ENCODE data around the gene FCHSD1.
A peak's percentile ranks its signal among the peaks of the same experiment; 100 is the strongest.

FCHSD1 gene

GRCh38 chr5:141672071-141672840 lies 21.0 kb upstream of the FCHSD1 start:
- no peak for DNase-seq (ENCODE audit: insufficient read length)
- no peak for FAIRE-seq
- TF ChIP-seq POLR2A (IDR thresholded peaks at IDR 0.05; ENCODE audit: low read depth, low read length) = no peak
- TF ChIP-seq POLR2AphosphoS5 (IDR thresholded peaks at IDR 0.05; ENCODE audit: low read depth, low read length) = no peak

DNA sequence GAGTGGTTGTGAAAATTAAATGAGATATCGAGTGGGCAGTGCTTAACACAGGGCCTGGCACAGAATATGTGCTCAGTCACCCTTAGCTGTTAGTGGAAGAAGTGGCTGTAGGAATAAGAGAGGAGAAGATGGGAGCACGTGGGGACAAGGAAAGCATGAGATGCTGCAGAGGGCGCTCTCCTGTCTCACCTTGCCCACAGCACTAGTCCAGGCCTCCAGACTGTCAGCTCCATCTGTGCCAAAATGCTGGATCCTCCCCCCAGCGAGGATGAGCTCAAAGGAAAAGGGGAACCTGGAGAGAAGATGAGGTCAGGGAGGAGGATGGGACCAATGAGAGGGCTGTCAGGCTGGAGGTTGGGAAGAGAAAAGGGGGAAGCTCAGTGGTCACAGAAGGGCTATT lies 18.3 kb upstream of the FCHSD1 start:
- TF ChIP-seq TAF1 (IDR thresholded peaks at IDR 0.05; ENCODE audit: borderline replicate concordance, low read depth, low read length) = no peak
- no peak for TF ChIP-seq POLR2AphosphoS5 (IDR thresholded peaks at IDR 0.05; ENCODE audit: low read depth, low read length)
- no peak for TF ChIP-seq POLR2A (IDR thresholded peaks at IDR 0.05; ENCODE audit: low read depth, low read length)
- DNase-seq (ENCODE audit: insufficient read length) (no peak), FAIRE-seq (no peak)

DNA sequence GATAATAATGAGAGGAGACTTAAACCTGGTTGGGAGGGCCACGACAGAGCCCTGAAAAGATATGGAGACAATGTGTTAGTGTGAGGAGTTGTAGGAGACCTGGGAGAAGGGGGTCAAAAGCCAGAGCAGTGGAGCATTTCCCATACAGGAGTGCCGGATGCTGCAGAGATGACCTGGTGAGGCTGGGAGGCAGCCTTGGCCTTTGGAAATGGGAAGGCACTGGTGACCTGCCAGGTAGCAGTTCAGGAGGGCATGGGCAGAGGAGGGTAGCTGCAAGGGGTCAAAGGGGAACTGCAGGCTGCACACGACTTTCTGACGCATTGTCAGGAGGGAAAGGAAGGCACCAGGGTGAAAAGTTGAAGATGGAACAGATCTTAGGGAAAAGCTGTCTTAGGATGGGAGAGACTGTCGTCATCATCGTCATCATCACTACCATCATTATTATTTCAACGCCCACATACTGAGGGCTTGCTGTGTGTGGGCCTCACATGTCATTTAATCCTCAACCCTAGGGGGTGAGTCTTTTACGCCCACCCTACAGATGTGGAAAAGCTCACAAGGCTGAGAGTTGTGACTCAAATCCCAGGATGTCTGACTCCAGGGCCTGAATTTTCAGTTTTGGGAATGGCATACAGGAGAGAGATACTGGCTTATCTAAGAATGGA lies 17.5 kb upstream of the FCHSD1 start:
- TF ChIP-seq POLR2AphosphoS5 (IDR thresholded peaks at IDR 0.05; ENCODE audit: low read depth, low read length) = no peak
- TF ChIP-seq POLR2A (IDR thresholded peaks at IDR 0.05; ENCODE audit: low read depth, low read length) = no peak
- TF ChIP-seq TAF1 (IDR thresholded peaks at IDR 0.05; ENCODE audit: borderline replicate concordance, low read depth, low read length) = no peak
- DNase-seq (ENCODE audit: insufficient read length) = no peak
- no peak for FAIRE-seq

DNA sequence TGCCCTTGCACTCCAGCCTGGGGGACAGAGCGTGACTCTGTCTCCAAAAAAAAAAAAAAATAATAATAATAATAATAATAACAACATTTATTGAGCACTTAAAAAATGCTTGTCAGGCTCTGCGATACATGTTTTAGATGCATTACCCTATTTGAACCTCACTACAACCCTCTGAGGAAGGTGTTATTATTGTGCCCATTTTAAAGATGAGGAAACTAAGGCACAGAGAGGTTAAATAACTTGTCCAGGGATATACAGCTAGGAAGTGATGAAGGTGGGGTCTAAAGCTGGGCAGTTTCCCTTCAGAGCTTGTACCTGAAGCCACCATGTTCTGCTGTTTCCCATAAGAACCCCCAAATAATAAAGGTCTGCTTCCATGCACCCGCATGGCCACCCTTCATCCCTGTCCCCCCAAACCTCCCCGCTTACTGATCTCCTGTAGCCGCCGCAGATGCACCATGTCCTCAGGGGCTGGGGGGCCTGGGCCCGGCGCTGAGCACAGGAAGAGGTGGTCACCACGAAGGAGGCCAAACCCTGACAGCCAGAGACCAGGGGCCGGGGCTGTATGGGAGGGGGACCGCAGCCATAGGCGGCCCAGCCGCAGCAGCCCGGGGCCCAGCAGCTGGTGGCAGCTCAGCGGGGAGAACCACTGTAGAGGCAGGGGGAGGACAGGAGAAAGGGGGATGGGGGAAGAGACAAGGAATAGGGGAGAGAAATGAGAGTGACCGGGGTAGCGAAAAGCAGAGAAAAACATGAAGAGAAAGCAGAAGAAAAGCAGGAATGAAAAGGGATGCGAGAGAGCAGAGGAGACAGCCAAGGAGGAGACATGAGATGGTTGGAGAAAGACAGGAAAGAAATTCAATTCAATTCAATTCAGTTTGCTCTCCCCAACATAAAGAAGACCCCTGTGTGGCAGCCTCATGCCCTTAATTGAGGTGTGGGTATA lies 15.1 kb upstream of the FCHSD1 start:
- DNase-seq (ENCODE audit: insufficient read length) = no peak
- TF ChIP-seq POLR2A (IDR thresholded peaks at IDR 0.05; ENCODE audit: low read depth, low read length) = no peak
- FAIRE-seq = no peak

GRCh38 chr5:141664733-141665461 lies 13.7 kb upstream of the FCHSD1 start:
- peak; percentile 71 for FAIRE-seq

GRCh38 chr5:141663506-141663905 lies 12.3 kb upstream of the FCHSD1 start:
- TF ChIP-seq POLR2AphosphoS5 (IDR thresholded peaks at IDR 0.05; ENCODE audit: low read depth, low read length) (no peak), TAF1 (IDR thresholded peaks at IDR 0.05; ENCODE audit: borderline replicate concordance, low read depth, low read length) (no peak), POLR2A (IDR thresholded peaks at IDR 0.05; ENCODE audit: low read depth, low read length) (no peak)
- DNase-seq (ENCODE audit: insufficient read length) (no peak), FAIRE-seq (no peak)

More at GRCh38 chr5:141664733-141665461, 13.7 kb upstream of the FCHSD1 start:
- peak; percentile 77 for DNase-seq (ENCODE audit: insufficient read length)
- TF ChIP-seq POLR2A (IDR thresholded peaks at IDR 0.05; ENCODE audit: low read depth, low read length) (no peak), POLR2AphosphoS5 (IDR thresholded peaks at IDR 0.05; ENCODE audit: low read depth, low read length) (no peak), TAF1 (IDR thresholded peaks at IDR 0.05; ENCODE audit: borderline replicate concordance, low read depth, low read length) (no peak)

GRCh38 chr5:141662028-141662427 lies 10.8 kb upstream of the FCHSD1 start:
- FAIRE-seq (no peak), DNase-seq (ENCODE audit: insufficient read length) (no peak)
- TF ChIP-seq POLR2AphosphoS5 (IDR thresholded peaks at IDR 0.05; ENCODE audit: low read depth, low read length) = no peak
- TF ChIP-seq TAF1 (IDR thresholded peaks at IDR 0.05; ENCODE audit: borderline replicate concordance, low read depth, low read length) = no peak
- TF ChIP-seq POLR2A (IDR thresholded peaks at IDR 0.05; ENCODE audit: low read depth, low read length) = no peak

DNA sequence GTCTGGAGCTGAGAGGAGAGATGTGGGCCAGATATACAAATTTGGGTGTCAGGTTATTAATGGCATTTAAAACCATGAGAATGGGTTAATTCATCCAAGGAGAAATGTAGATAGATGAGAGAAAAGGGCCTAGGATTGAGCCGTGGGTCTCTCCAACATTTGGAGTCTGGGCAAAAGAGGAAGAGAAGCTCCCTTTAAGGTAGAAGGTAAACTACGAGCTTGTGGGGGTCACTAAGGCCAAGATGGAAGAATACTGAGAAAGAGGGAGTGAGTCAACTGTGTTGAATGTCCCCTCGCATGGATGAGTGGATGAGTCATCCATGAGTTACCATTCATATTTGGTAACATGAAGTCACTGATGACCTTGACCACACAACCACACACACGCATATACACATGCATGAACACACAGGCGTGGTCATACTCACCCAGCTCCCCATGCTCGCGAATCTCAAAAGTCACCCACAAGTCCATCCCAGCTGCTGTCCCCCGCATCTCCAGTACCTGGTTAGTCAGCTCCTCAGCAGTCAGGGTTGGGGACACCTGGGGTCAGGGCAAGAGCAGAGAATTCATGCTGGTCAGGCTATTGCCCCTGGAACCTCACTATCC lies 6.8 kb upstream of the FCHSD1 start:
- FAIRE-seq = peak; percentile 58

DNA sequence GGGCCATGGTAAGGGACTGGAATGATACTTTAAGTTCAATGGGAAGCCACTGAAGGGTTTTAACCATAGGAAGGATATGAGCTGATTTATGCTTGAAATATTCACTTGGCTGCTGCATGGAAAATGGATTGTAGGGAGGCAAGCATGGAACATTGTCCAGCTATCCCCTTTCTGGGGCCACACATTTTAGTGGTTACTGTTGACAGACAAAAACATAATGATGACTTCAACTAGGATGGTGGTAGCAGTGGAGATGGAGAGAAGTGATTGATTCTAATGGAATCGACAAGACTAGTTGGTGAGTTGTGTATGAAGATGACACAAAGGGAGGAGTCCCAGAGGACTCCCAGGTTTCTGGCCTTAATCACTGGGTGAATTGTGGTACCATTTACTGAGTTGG lies 6.2 kb upstream of the FCHSD1 start:
- no peak for FAIRE-seq
- TF ChIP-seq TAF1 (IDR thresholded peaks at IDR 0.05; ENCODE audit: borderline replicate concordance, low read depth, low read length) (no peak), POLR2AphosphoS5 (IDR thresholded peaks at IDR 0.05; ENCODE audit: low read depth, low read length) (no peak), POLR2A (IDR thresholded peaks at IDR 0.05; ENCODE audit: low read depth, low read length) (no peak)
- DNase-seq (ENCODE audit: insufficient read length) = no peak

More for the DNA sequence above, 6.8 kb upstream of the FCHSD1 start:
- DNase-seq (ENCODE audit: insufficient read length) = no peak
- TF ChIP-seq POLR2A (IDR thresholded peaks at IDR 0.05; ENCODE audit: low read depth, low read length) (no peak), POLR2AphosphoS5 (IDR thresholded peaks at IDR 0.05; ENCODE audit: low read depth, low read length) (no peak), TAF1 (IDR thresholded peaks at IDR 0.05; ENCODE audit: borderline replicate concordance, low read depth, low read length) (no peak)

DNA sequence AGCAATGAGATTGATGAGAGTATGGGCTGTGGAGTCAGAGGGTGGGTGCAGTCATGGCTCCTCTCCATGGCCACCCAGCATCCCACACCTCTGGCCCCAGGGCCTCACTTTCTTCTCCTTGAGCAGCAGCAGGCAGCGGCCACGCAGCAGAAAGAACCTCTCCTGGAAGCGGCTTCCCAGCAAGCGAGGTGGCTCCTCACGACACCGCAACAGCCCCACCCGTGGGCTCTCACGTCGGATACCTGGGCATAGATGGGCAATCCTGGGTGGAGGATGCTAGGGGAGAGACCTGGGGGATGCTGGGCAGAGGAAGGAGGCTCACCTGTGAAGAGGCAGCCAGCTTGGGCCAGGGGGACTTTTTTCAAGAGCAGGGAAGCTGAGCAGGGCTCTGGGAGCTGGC lies 5.2 kb upstream of the FCHSD1 start:
- no peak for FAIRE-seq
- TF ChIP-seq POLR2A (IDR thresholded peaks at IDR 0.05; ENCODE audit: low read depth, low read length) (no peak), POLR2AphosphoS5 (IDR thresholded peaks at IDR 0.05; ENCODE audit: low read depth, low read length) (no peak), TAF1 (IDR thresholded peaks at IDR 0.05; ENCODE audit: borderline replicate concordance, low read depth, low read length) (no peak)
- DNase-seq (ENCODE audit: insufficient read length) = no peak

Measured in GM12892 (cell line).